Amniotic epithelial cell (primary cell): ENCODE measurements around the gene FES.

Experiments
- DNase-seq: peaks from one replicate; pipeline ENCODE4 v3.0.0-alpha.2; 2010; ENCODE audit warnings: low read depth

The FES gene

GRCh38 chr15:90931575-90931827 is 47.2 kb downstream of the FES start:
- DNase-seq, result no peak

- DNase-seq, result peak; percentile 63
These were observed 47.7 kb downstream of the FES start, which contains the start of gene HDDC3 for GRCh38 chr15:90931828-90932659. HDDC3 (minus strand) TSS chr15:90932549; CDS start chr15:90932540, 9 bp downstream.

- no peak for DNase-seq
These were observed 48.3 kb downstream of the FES start for GRCh38 chr15:90932660-90932991.

GRCh38 chr15:90933301-90933700 is 49.0 kb downstream of the FES start:
- no peak for DNase-seq

- peak; percentile 72 for DNase-seq
These were observed 50.1 kb downstream of the FES start for GRCh38 chr15:90934256-90934948.

- DNase-seq, result peak; percentile 73
These were observed 50.8 kb downstream of the FES start, which contains the start of gene UNC45A for GRCh38 chr15:90934949-90935751. UNC45A (plus strand) TSS chr15:90935285; CDS start chr15:90935325, 40 bp downstream.

GRCh38 chr15:90936823-90937222 is 52.5 kb downstream of the FES start:
- no peak for DNase-seq

DNA sequence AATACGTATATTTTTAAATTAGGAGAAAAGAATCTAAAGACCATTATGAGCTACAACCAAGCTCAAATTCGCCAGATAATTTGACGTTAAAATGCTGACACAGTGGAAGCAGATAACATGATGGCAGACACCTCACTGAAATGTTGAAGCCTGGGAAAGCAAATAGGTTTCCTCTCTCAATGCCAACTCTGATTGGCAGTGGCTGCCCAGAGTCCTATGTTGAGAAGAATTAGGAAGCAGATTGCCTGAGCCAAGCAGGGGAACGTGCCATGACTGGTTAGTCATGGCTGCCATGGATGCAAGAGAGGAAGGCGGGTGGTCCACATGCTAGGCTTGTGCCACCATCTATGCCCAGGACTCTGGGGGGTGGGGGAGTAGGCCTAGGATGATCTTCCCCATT is 54.0 kb downstream of the FES start:
- no peak for DNase-seq

GRCh38 chr15:90939756-90940155 is 55.5 kb downstream of the FES start:
- no peak for DNase-seq

GRCh38 chr15:90941038-90941437 is 56.7 kb downstream of the FES start:
- DNase-seq, result no peak

- no peak for DNase-seq
These were observed 58.2 kb downstream of the FES start for GRCh38 chr15:90942354-90943120.

- no peak for DNase-seq
These were observed 60.8 kb downstream of the FES start for GRCh38 chr15:90945091-90945490.
